Neural crest cell (in vitro differentiated cells): ENCODE results near the gene PRM2. TPM values are rescaled to one million over a fixed set of nuclear protein-coding genes. Genes with fewer than 3 reads are reported as not detected.
A peak's percentile ranks its signal among the peaks of the same experiment; 100 is the strongest.

Source experiments
- DNase-seq: peaks from one replicate; pipeline ENCODE4 v3.0.0; 2021; ENCODE audit warnings: low read depth, mixed read lengths, low spot score
- H3K27ac Mint-ChIP-seq: one replicate; pipeline ENCODE4 v1.8.0; 2021; ENCODE audit warnings: mild to moderate bottlenecking, mixed read lengths; ENCODE audit not compliant: unreplicated experiment
- H3K27me3 Mint-ChIP-seq: 2 replicates; pipeline ENCODE4 v1.8.0; 2021; ENCODE audit warnings: low read depth, mild to moderate bottlenecking, mixed read lengths
- H3K36me3 Mint-ChIP-seq: 2 replicates; pipeline ENCODE4 v1.8.0; 2021; ENCODE audit warnings: low read depth, mild to moderate bottlenecking, mixed read lengths
- H3K4me1 Mint-ChIP-seq: 2 replicates; pipeline ENCODE4 v1.8.0; 2021; ENCODE audit warnings: mixed read lengths
- H3K4me3 Mint-ChIP-seq: one replicate; pipeline ENCODE4 v1.8.0; 2021; ENCODE audit warnings: mild to moderate bottlenecking, mixed read lengths
- H3K9me3 Mint-ChIP-seq: 2 replicates; pipeline ENCODE4 v1.8.0; 2021; ENCODE audit warnings: mixed read lengths
- total RNA-seq: library from RNA; stranded (reverse); gene quantifications from 2 replicates; pipeline ENCODE4 v1.2.1, GENCODE V29; 2021
- TF ChIP-seq, protein P1 (sequence below): fragments of 200-600 bp; sonication (generic); conservative IDR thresholded peaks from 2 replicates; pipeline ENCODE4 v1.5.0; 2021; ENCODE audit warnings: antibody characterized with exemption, mild to moderate bottlenecking

Gene PRM2
- total RNA-seq, 1 donor from 2014 or later: not detected

DNA sequence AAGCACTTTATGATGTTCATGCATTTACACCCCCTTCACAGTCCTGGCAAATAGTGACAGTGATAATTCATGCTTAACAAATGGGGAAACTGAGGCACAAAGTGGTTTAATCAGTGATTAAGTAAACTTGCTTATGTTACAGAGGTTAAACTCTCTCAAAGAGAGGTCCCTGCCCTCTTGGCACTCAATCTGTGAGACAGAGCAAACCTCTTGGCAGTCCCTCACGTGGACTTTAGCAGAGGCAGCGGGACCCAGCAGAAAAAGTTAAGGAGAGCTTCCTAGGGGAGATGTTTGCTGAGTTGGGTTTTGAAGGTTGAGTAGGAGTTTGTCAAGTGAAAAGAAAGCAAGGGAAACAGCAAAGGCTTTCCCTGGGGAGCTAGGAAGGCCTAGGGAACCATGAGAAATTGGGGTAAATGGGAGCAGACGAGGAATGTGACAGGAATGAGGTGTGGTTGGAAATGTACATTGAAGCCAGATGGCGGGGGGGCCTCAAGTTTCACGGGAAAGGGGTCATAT lies 31.0 kb downstream of the PRM2 start:
- H3K27ac Mint-ChIP-seq: peak overlapping the region; percentile 46
- peaks cover 6% of the 10 kb centered on the region for H3K27me3 Mint-ChIP-seq
- DNase-seq: no peak
- H3K9me3 Mint-ChIP-seq: no peaks in the 10 kb centered on the region
- H3K4me1 Mint-ChIP-seq: no peaks in the 10 kb centered on the region
- TF ChIP-seq, protein P1, sequence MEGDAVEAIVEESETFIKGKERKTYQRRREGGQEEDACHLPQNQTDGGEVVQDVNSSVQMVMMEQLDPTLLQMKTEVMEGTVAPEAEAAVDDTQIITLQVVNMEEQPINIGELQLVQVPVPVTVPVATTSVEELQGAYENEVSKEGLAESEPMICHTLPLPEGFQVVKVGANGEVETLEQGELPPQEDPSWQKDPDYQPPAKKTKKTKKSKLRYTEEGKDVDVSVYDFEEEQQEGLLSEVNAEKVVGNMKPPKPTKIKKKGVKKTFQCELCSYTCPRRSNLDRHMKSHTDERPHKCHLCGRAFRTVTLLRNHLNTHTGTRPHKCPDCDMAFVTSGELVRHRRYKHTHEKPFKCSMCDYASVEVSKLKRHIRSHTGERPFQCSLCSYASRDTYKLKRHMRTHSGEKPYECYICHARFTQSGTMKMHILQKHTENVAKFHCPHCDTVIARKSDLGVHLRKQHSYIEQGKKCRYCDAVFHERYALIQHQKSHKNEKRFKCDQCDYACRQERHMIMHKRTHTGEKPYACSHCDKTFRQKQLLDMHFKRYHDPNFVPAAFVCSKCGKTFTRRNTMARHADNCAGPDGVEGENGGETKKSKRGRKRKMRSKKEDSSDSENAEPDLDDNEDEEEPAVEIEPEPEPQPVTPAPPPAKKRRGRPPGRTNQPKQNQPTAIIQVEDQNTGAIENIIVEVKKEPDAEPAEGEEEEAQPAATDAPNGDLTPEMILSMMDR: no peak
- H3K4me3 Mint-ChIP-seq: no peak overlapping the region
- H3K36me3 Mint-ChIP-seq: no peaks in the 10 kb centered on the region

- H3K36me3 Mint-ChIP-seq: no peaks in the 10 kb centered on the region
Measured at GRCh38 chr16:11242658-11243057, 33.6 kb downstream of the PRM2 start.

DNA sequence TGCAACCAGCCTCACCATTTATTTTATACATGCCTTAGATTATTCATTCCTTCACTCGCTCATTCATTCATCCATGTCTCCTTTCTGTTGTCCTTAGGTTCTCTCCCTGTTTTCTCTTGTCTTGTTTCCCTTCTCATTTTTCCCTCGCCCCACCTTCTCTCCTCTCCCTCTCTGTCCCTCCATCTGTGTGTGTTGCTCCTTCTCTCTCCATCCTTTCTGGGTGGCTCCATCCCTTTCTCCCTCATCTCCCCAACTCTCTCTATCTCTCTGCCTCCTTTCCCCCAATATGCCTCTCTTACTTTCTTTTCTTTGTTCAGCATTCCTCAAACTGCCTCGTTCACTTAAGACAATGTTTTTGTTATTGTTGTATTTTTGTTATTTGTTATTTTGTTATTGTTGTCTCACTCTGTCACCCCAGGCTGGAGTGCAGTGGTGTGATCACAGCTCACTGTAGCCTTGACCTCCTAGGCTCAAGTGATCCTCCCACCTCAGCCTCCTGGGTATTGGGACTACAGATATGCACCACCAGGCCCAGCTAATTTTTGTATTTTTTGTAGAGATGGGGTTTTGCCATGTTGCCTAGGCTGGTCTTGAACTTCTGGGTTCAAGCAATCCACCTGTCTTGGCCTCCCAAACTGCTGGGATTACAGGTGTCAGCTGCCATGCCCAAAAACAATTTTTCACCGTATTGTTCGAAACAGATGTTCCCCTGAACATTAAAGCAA lies 34.6 kb downstream of the PRM2 start:
- no peak for DNase-seq
- Mint-ChIP-seq H3K27ac (no peak overlapping the region), H3K27me3 (peaks cover 6% of the 10 kb centered on the region), H3K4me3 (no peak overlapping the region), H3K36me3 (no peaks in the 10 kb centered on the region), H3K4me1 (no peaks in the 10 kb centered on the region), H3K9me3 (no peaks in the 10 kb centered on the region)
- TF ChIP-seq, protein P1: no peak

More at GRCh38 chr16:11242658-11243057, 33.6 kb downstream of the PRM2 start:
- no peaks in the 10 kb centered on the region for H3K9me3 Mint-ChIP-seq
- peaks cover 6% of the 10 kb centered on the region for H3K27me3 Mint-ChIP-seq
- H3K27ac Mint-ChIP-seq: no peak overlapping the region
- no peaks in the 10 kb centered on the region for H3K4me1 Mint-ChIP-seq
- no peak overlapping the region for H3K4me3 Mint-ChIP-seq
- TF ChIP-seq, protein P1: no peak
- DNase-seq: no peak

DNA sequence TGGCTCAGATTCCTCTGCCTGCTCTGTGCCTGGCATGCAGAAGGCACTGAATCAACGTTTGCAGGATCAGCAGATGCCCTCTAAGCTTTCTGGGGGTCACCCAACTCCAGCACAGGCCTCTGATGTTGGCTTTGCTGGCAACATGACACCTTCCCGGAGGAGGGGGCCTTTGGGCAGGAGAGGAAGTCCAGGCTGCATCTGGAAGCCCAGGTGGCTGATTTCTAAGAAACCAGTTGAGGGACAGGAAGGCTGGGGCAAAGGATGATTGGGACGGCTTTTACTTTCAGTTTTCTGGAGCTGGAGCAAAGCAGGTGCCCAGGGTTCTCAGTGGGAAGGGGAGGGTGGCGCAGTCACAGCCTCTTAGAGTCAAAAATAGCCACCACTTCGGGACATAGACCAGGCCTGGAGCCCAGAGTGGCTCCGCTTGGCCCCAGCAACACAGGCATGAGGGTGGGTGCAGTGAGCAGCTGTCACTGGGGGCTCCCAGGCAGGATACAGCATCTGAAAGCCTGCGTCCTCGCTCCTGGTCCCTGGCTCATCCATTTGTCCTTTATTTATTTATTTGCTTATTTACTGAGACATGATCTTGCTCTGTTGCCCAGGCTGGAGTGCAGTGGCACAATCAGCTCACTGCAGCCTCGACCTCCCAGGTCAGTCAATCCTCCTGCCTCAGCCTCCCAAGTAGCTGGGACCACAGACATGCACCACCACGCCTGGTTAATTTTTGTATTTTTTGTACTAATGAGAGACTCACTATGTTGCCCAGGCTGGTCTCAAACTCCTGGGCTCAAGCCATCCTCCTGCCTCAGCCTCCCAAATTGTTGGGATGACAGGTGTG lies 35.4 kb downstream of the PRM2 start:
- Mint-ChIP-seq H3K4me1 (no peaks in the 10 kb centered on the region), H3K27ac (no peak overlapping the region), H3K9me3 (no peaks in the 10 kb centered on the region), H3K4me3 (no peak overlapping the region), H3K27me3 (peaks cover 6% of the 10 kb centered on the region), H3K36me3 (no peaks in the 10 kb centered on the region)
- no peak for DNase-seq
- TF ChIP-seq, protein P1: no peak

DNA sequence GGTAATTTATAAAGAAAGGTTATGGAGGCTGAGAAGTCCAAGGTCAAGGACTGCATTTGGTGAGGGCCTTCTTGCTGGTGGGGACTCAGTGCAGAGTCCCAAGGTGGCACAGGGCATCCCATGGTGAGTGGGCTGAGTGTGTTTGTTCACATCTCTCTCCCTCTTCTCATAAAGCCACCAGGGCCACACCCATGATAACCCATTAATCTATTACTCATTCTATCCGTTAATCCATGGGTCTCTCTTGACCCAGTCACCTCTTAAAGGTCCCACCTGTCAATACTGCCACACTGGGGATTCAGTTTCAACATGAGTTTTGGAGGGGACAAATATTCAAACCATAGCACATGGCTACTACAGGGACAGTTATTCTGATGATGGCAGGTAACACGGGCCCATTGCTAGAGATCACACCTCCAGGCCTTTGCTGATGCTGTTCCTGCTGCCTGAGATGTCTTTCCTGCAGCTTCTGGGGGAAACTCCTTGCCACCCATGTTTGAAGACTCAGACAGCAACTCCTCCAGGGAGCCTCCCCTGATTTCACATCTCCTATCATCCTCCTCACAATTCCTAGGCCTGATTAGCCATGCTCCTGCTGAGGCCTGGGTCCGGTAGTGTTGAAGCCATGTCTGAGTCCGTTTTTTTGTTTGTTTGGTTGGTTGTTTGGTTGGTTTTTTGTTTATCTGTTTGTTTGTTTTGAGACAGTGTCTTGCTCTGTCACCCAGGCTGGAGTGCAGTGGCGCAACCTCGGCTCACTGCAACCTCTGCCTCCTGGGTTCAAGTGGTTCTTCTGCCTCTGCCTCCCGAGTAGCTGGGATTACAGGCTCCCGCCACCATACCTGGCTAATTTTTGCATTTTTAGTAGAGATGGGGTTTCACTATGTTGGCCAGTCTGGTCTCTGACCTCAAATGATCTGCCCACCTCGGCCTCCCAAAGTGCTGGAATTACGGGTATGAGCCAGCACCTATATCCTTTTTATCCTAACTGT lies 36.3 kb downstream of the PRM2 start:
- no peaks in the 10 kb centered on the region for H3K4me1 Mint-ChIP-seq
- H3K27ac Mint-ChIP-seq: no peak overlapping the region

More for the DNA sequence above, 36.3 kb downstream of the PRM2 start:
- Mint-ChIP-seq H3K9me3 (no peaks in the 10 kb centered on the region), H3K4me3 (no peak overlapping the region), H3K36me3 (no peaks in the 10 kb centered on the region), H3K27me3 (peaks cover under 1% of the 10 kb centered on the region)
- DNase-seq: no peak
- TF ChIP-seq, protein P1: no peak
